Hematopoietic multipotent progenitor cell treated with erythropoietin and hydrocortisone succinate and interleukin-3 and kit ligand, for 4 days (in vitro differentiated cells): Measurements from ENCODE around the gene APOBEC3C.
"Not testable (repeated sequence)": the region's sequence is repeated elsewhere in the genome, so short reads cannot be mapped to it uniquely, and the experiment has no call there.

Experiments
- DNase-seq: peaks from one replicate; pipeline ENCODE4 v3.0.0-alpha.2; 2015

The APOBEC3C gene

GRCh38 chr22:39013942-39014722 is at the start of gene APOBEC3C:
APOBEC3C (plus strand) TSS chr22:39014257; CDS start chr22:39014363, 106 bp downstream.
- peak; percentile 99 for DNase-seq

- DNase-seq = no peak
Observed at GRCh38 chr22:38964306-38964705, 49.8 kb upstream of the APOBEC3C start.

- DNase-seq = no peak
Observed at GRCh38 chr22:38964989-38965388, 49.1 kb upstream of the APOBEC3C start.

- DNase-seq = peak; percentile 25
Observed at GRCh38 chr22:38965614-38966379, 48.3 kb upstream of the APOBEC3C start.

GRCh38 chr22:38966380-38966702 is 47.7 kb upstream of the APOBEC3C start:
- DNase-seq = peak; percentile 30

- DNase-seq = no peak
Observed at GRCh38 chr22:38966942-38967341, 47.1 kb upstream of the APOBEC3C start.

- peak; percentile 67 for DNase-seq
Observed at GRCh38 chr22:38967451-38968450, 46.3 kb upstream of the APOBEC3C start.

- DNase-seq = no peak
Observed at GRCh38 chr22:38968801-38969200, 45.3 kb upstream of the APOBEC3C start.

GRCh38 chr22:38970551-38970950 is 43.5 kb upstream of the APOBEC3C start:
- DNase-seq = no peak

GRCh38 chr22:38971202-38971601 is 42.9 kb upstream of the APOBEC3C start:
- DNase-seq = no peak

GRCh38 chr22:38971791-38972190 is 42.3 kb upstream of the APOBEC3C start:
- DNase-seq = no peak

- DNase-seq = no peak
Observed at GRCh38 chr22:38972558-38972957, 41.5 kb upstream of the APOBEC3C start.

GRCh38 chr22:38973289-38974169 is 40.5 kb upstream of the APOBEC3C start:
- DNase-seq = peak; percentile 71

GRCh38 chr22:38974170-38974825 is 39.8 kb upstream of the APOBEC3C start:
- no peak for DNase-seq

GRCh38 chr22:38974826-38975175 is 39.3 kb upstream of the APOBEC3C start:
- DNase-seq = no peak

GRCh38 chr22:38977289-38977688 is 36.8 kb upstream of the APOBEC3C start:
- not testable (repeated sequence) for DNase-seq

GRCh38 chr22:38980587-38980986 is 33.5 kb upstream of the APOBEC3C start:
- not testable (repeated sequence) for DNase-seq

GRCh38 chr22:38981005-38981991 is 32.8 kb upstream of the APOBEC3C start:
- peak; percentile 57 for DNase-seq

- peak; percentile 98 for DNase-seq
Observed at GRCh38 chr22:38981992-38982927, 31.8 kb upstream of the APOBEC3C start, which contains the start of gene APOBEC3B. APOBEC3B (plus strand) TSS chr22:38982347; CDS start chr22:38982454, 107 bp downstream.
